Memory B cell (primary cell): ENCODE data around the gene ZNF609.
"Not testable (repeated sequence)": the region's sequence is repeated elsewhere in the genome, so short reads cannot be mapped to it uniquely, and the experiment has no call there.

ENCODE experiments used
- ATAC-seq: fragments of 150-1000 bp; cut with Tn5 transposase; 2 replicates; pipeline ENCODE4 v1.10.0; 2021; ENCODE audit warnings: low read depth, mild to moderate bottlenecking, moderate library complexity
- DNase-seq, 2 donors: peaks; one replicate each; pipeline ENCODE4 v3.0.0; 2022; ENCODE audit warnings: low spot score in 2 of 2
- H3K27ac Mint-ChIP-seq: one replicate; pipeline ENCODE4 v1.8.0; 2022; ENCODE audit warnings: mild to moderate bottlenecking, moderate library complexity, mixed read lengths
- H3K27me3 Mint-ChIP-seq: one replicate; pipeline ENCODE4 v1.8.0; 2022; ENCODE audit warnings: mixed read lengths
- H3K36me3 Mint-ChIP-seq: one replicate; pipeline ENCODE4 v1.8.0; 2022; ENCODE audit warnings: mild to moderate bottlenecking, mixed read lengths
- H3K4me1 Mint-ChIP-seq: one replicate; pipeline ENCODE4 v1.8.0; 2022; ENCODE audit warnings: mixed read lengths
- H3K4me3 Mint-ChIP-seq: one replicate; pipeline ENCODE4 v1.8.0; 2022; ENCODE audit warnings: mild to moderate bottlenecking, moderate library complexity, mixed read lengths
- H3K9me3 Mint-ChIP-seq: one replicate; pipeline ENCODE4 v1.8.0; 2022; ENCODE audit warnings: mixed read lengths

The ZNF609 gene

DNA sequence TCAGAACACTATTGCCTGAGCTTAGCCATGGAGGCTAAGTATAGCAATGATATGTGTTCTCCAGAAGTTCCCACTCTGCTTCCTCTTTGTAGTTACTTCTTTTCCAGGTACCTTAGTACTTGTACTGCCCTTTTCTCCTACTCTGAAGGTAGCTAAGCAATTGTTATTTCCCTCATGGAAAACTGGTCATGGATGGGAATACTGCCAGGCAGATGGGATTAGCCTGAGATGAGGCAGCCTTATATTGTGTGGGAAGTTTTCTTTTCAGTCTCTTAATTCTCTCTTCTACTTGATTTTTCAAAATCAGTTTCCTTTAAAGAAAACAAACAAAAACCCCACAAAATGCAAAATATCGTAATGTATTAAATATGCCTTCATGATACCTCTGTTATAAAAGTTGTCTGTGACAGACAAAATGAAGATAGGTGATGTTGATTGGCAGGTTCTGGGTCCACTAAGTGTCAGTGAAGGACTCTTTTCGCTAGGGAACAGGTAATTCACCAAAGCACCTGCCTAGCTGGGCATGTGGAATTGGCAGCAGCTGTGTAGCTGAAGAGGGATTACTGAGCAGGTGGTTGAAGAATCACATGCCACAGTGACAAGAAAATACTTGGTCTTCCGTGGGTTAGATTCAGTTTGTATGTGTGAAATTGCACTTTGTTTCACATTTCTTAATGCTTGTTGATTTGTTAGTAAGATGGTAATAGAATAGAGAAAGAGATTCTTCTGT, 4.1 kb downstream of the ZNF609 start:
- H3K4me1 Mint-ChIP-seq = peaks cover 43% of the 10 kb centered on the region
- ATAC-seq (no peak), DNase-seq (no peak)
- no peaks in the 10 kb centered on the region for H3K27me3 Mint-ChIP-seq
- H3K27ac Mint-ChIP-seq = no peak overlapping the region
- H3K4me3 Mint-ChIP-seq = peak overlapping the region; percentile 37
- no peaks in the 10 kb centered on the region for H3K9me3 Mint-ChIP-seq
- H3K36me3 Mint-ChIP-seq = peaks cover 5% of the 10 kb centered on the region

DNA sequence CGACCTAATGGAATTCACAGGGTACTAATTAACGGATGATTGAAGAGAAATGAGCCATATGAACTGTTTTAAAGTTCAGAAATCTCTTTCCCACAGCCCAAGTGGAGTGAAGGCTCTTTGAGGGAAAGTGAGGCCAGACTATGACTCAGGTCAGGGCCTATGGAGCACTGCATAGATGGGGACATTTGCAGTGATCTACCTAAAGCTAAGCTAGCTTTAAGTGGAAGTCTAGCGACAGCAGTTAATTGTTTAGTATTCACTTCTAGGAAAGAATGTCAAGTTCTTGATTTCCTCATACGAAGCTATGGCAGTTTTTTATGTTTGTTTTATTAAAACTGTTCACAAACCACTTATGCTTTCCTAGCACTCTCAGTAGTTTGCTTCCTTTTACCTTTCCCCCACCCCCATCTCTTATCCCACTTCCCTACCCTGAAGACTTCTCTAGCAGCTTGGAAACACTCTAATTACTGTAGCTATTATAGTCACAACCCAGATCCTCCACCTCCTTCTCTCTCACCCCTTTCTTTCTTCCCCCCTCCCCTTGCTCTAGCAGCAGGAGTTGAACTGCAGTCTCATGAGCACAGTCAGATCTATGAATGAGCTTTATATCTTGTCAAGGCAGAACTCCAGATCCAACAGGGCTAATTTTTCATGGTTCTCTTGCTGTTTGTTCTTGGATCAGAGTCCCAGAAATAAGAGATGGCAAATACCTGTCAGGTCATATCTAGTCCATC, 6.2 kb downstream of the ZNF609 start:
- ATAC-seq = no peak
- no peak for DNase-seq
- H3K9me3 Mint-ChIP-seq = no peaks in the 10 kb centered on the region
- no peaks in the 10 kb centered on the region for H3K27me3 Mint-ChIP-seq
- H3K4me3 Mint-ChIP-seq = no peak overlapping the region
- H3K36me3 Mint-ChIP-seq = peaks cover 5% of the 10 kb centered on the region
- peaks cover 31% of the 10 kb centered on the region for H3K4me1 Mint-ChIP-seq
- peak overlapping the region; percentile 52 for H3K27ac Mint-ChIP-seq

DNA sequence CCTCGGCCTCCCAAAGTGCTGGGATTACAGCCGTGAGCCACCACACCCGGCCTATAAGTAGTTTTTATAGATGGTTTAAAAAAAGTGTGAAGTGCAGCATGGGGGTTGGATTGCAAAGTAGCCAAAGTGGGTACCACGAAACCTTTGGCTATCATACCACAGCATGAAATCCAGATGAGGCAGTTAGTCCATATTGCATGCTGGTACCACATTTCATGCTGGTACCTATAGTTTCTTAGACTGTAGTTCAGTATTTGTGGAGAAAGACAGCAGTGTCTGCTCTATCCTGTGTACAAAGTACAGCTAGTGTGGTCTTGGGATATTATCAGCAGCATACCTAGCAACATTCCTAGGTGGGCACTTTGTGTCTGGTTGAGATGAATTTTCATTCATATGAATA, 11.8 kb downstream of the ZNF609 start:
- Mint-ChIP-seq H3K27ac (no peak overlapping the region), H3K4me1 (peaks cover 13% of the 10 kb centered on the region), H3K9me3 (no peaks in the 10 kb centered on the region), H3K27me3 (no peaks in the 10 kb centered on the region), H3K36me3 (peaks cover 9% of the 10 kb centered on the region), H3K4me3 (no peak overlapping the region)
- ATAC-seq (no peak), DNase-seq (no peak)

GRCh38 chr15:64474846-64475245, 14.5 kb downstream of the ZNF609 start:
- Mint-ChIP-seq H3K4me3 (no peak overlapping the region), H3K36me3 (peaks cover 6% of the 10 kb centered on the region), H3K9me3 (no peaks in the 10 kb centered on the region), H3K27me3 (no peaks in the 10 kb centered on the region), H3K4me1 (peaks cover 12% of the 10 kb centered on the region), H3K27ac (no peak overlapping the region)
- ATAC-seq = no peak
- DNase-seq = no peak

DNA sequence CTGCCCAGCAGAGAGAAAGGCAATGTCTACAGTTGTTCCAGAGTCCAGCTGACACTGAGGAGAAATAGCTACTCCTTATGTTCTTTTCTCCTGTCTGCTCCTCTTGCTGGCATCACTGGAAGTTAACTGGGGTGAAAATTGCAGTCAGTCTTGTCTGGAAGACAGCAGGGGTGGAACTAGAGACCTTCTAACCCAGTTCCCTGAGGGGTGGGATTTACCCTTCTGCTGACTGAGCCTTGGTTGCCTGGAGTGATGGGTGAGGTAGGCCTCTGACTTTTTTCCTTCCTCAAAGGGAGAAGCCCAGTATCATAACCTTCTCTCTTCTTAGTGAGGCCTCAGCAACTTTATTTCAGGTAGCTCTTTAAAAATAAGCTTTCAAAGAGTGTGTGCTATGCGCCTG, 16.2 kb downstream of the ZNF609 start:
- no peak overlapping the region for H3K4me3 Mint-ChIP-seq
- DNase-seq (no peak), ATAC-seq (no peak)
- H3K27me3 Mint-ChIP-seq = no peaks in the 10 kb centered on the region
- H3K4me1 Mint-ChIP-seq = peaks cover 15% of the 10 kb centered on the region
- H3K27ac Mint-ChIP-seq = peak overlapping the region; percentile 11
- H3K36me3 Mint-ChIP-seq = peaks cover 6% of the 10 kb centered on the region
- H3K9me3 Mint-ChIP-seq = no peaks in the 10 kb centered on the region

DNA sequence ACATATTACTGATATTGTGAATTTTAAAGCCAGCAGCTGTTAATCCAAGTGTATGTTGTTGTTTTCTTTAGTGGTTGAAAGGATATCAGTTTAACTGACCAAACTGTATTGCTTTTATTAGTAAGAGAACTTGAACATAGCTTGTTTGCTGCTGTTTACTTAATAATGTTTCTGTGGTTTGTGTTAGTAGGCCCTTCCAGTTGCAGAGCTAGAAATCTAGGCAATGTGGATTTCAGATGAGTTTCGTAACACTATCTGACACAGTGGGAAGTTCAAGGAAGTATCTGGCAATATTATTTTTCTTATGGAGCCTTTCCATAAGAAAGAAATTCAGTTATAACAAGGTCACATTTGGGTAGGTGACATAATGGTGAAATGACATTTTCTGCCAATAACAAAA, 18.5 kb downstream of the ZNF609 start:
- no peak for DNase-seq
- Mint-ChIP-seq H3K27ac (no peak overlapping the region), H3K4me1 (peaks cover 17% of the 10 kb centered on the region), H3K9me3 (no peaks in the 10 kb centered on the region), H3K36me3 (peaks cover 7% of the 10 kb centered on the region), H3K4me3 (no peak overlapping the region), H3K27me3 (no peaks in the 10 kb centered on the region)
- no peak for ATAC-seq

GRCh38 chr15:64480891-64481290, 20.5 kb downstream of the ZNF609 start:
- Mint-ChIP-seq H3K36me3 (peaks cover 5% of the 10 kb centered on the region), H3K4me1 (peaks cover 17% of the 10 kb centered on the region), H3K27ac (peak overlapping the region; percentile 36), H3K4me3 (no peak overlapping the region), H3K9me3 (no peaks in the 10 kb centered on the region), H3K27me3 (no peaks in the 10 kb centered on the region)
- DNase-seq = no peak
- no peak for ATAC-seq

DNA sequence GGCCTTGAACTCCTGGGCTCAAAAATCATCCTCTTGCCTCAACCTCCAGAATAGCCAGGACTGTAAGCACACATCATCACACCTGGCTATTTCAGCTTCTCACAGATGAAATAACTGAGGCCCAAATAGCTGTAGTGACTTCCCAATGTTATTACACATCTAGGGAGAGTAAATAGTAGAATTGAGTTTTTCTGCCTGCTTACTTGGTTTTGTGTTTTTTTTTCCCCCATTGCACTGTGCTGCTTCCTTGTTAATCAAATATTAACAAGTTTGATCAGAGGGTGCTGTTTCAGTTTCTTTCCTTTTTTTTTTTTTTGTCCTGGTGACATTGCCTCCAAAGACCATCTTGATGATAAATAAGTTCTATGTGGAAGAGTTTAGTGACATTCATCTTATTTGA, 23.4 kb downstream of the ZNF609 start:
- H3K36me3 Mint-ChIP-seq = peaks cover 6% of the 10 kb centered on the region
- peaks cover 7% of the 10 kb centered on the region for H3K4me1 Mint-ChIP-seq
- H3K9me3 Mint-ChIP-seq = no peaks in the 10 kb centered on the region
- no peak for ATAC-seq
- peak overlapping the region; percentile 41 for H3K27ac Mint-ChIP-seq
- no peak overlapping the region for H3K4me3 Mint-ChIP-seq
- no peak for DNase-seq
- no peaks in the 10 kb centered on the region for H3K27me3 Mint-ChIP-seq

DNA sequence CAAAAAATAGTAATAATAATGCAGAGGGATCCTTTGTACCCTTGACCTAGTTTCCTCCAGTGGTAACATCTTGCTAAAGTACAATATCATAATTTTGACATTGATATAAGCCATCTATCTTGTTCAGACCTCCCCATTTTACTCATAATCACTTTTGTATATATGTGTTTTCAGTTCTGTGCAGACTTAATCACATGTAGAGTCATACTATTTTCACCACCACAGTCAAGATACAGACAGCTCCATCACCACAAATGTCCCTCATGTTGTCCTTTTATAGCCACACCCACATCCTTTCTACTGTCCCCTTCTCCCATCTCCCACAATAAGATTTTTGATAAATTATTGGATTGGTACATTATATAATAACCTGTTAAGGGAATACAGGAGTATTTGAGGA, 25.4 kb downstream of the ZNF609 start:
- H3K27ac Mint-ChIP-seq = no peak overlapping the region
- H3K9me3 Mint-ChIP-seq = no peaks in the 10 kb centered on the region
- no peak overlapping the region for H3K4me3 Mint-ChIP-seq
- H3K36me3 Mint-ChIP-seq = peaks cover 6% of the 10 kb centered on the region
- H3K27me3 Mint-ChIP-seq = no peaks in the 10 kb centered on the region
- H3K4me1 Mint-ChIP-seq = peaks cover 3% of the 10 kb centered on the region
- ATAC-seq = no peak
- DNase-seq = no peak

- no peak overlapping the region for H3K4me3 Mint-ChIP-seq
- ATAC-seq (no peak), DNase-seq (no peak)
- H3K36me3 Mint-ChIP-seq = peaks cover 4% of the 10 kb centered on the region
- H3K4me1 Mint-ChIP-seq = peaks cover 8% of the 10 kb centered on the region
- H3K27me3 Mint-ChIP-seq = no peaks in the 10 kb centered on the region
- H3K27ac Mint-ChIP-seq = no peak overlapping the region
- no peaks in the 10 kb centered on the region for H3K9me3 Mint-ChIP-seq
Measured at GRCh38 chr15:64490598-64491259, 30.4 kb downstream of the ZNF609 start.

DNA sequence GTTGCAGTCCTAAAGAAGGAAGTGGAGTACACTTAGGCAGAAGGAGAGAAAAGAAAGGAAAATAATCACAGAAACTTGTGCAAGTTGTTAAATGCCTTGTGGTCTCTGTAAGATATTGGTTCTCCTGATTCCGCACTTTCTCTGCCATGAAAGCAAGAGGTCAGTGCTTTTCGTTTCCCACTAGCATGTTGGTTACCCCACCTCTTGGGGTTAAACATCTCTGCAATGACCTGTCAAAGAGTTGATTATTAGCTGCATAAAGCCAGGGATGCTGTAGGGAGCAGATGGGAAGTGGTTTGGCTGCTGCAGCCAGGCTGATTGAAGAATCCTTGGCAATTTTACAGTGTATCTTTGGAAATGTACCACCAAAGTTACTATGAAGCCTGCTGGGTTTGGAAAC, 33.3 kb downstream of the ZNF609 start:
- H3K4me3 Mint-ChIP-seq = no peak overlapping the region
- peaks cover 7% of the 10 kb centered on the region for H3K36me3 Mint-ChIP-seq
- H3K4me1 Mint-ChIP-seq = peaks cover 12% of the 10 kb centered on the region
- no peaks in the 10 kb centered on the region for H3K27me3 Mint-ChIP-seq
- no peak for ATAC-seq
- H3K9me3 Mint-ChIP-seq = no peaks in the 10 kb centered on the region
- no peak for DNase-seq
- H3K27ac Mint-ChIP-seq = peak overlapping the region; percentile 35

- not testable (repeated sequence) for DNase-seq, ATAC-seq, H3K27me3 Mint-ChIP-seq, H3K27ac Mint-ChIP-seq, H3K4me3 Mint-ChIP-seq, H3K9me3 Mint-ChIP-seq
- H3K4me1 Mint-ChIP-seq = peaks cover 21% of the 10 kb centered on the region
- H3K36me3 Mint-ChIP-seq = peaks cover 26% of the 10 kb centered on the region
Measured at GRCh38 chr15:64495968-64496367, 35.6 kb downstream of the ZNF609 start.

DNA sequence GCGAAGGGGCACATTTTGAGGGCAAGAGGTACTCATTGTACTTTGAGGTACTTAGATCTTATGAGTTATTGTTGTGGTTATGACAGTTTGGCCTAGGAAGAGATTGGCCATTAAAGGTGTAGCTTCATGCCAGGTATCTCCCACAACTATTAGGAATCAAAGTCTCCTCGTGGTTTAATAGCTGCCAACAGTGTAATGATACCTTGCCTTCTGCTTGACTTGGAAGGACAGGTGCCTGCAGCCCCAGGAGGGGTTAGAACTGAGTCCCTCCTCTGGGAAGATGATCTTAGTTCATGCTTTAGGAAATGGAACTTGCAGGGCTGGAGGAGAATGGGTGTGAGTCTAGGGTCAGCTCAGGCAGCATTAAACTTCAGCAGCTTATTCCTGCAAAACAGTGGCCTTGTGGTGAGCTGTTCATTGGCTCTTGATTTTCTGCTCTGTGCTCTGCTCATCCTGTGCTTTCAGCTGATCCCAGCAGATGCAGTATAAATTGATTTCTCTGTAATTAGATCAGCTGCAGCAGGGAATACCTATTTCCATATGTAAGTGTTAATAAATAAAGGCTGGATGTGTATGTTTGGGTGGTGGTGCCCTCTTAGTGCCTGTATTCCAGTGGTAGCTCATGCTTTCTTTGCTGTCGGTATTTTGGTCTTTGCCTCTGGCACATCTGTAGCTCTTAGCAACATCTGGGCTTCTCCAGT, 40.5 kb downstream of the ZNF609 start:
- DNase-seq (no peak), ATAC-seq (no peak)
- H3K27ac Mint-ChIP-seq = no peak overlapping the region
- no peaks in the 10 kb centered on the region for H3K27me3 Mint-ChIP-seq
- peaks cover 28% of the 10 kb centered on the region for H3K36me3 Mint-ChIP-seq
- H3K9me3 Mint-ChIP-seq = no peaks in the 10 kb centered on the region
- peaks cover 34% of the 10 kb centered on the region for H3K4me1 Mint-ChIP-seq
- no peak overlapping the region for H3K4me3 Mint-ChIP-seq

DNA sequence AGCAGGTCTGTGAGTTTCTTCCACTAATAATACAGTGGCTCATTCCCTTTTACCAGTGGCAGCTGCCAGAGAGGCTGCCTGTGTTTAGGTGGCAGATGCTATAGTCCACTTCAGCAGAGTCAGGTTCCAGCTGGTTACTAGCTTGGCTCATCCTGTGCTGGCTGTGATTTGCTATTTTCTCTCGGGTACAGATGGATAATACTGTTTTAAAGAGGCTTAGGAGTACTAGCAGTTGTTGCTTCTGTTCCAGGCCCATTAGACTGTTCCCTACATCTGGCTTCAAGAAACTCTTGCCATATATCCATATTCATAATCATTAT, 41.0 kb downstream of the ZNF609 start:
- no peak for DNase-seq
- Mint-ChIP-seq H3K4me3 (no peak overlapping the region), H3K9me3 (no peaks in the 10 kb centered on the region), H3K36me3 (peaks cover 25% of the 10 kb centered on the region), H3K4me1 (peaks cover 34% of the 10 kb centered on the region), H3K27ac (peak overlapping the region; percentile 67), H3K27me3 (no peaks in the 10 kb centered on the region)
- no peak for ATAC-seq
